ENCODE measurements around the gene TEAD1. TPM values are rescaled to one million over a fixed set of nuclear protein-coding genes. Genes with fewer than 3 reads are reported as not detected.

TEAD1 gene
- total RNA-seq, 1 experiment from 2014 or later, result 106 TPM

DNA sequence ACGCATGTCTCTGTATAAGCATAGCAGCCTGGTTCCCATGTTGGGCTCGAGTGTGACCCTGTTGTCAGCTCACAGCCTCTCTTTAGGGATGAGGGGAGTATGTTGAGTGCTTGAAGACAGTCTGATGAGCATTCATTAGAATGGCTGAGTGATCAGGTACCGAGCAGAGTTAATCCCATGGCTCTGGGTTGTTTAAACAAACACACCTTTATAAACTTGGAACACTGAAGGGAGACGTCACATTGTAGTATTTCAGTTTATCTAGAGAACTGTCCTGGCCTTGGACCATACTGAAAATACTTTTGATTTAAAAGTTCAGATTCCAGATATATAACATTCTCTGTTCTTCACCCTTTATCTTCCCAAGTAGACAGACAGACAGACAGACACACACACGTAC, 76.0 kb downstream of the TEAD1 start:
- TF ChIP-seq CTCF (conservative IDR thresholded peaks at IDR 0.05) (no peak), EZH2 (IDR thresholded peaks at IDR 0.05; ENCODE audit: low read depth) (no peak)
- ChIA-PET POLR2A (ENCODE audit: unreplicated experiment) (interaction anchor here (0.6 kb wide), 1 partner anchor 199 kb away, joined by 3 read pairs; no protein-coding TSS in a partner anchor), CTCF (no interaction called here)
- no peak overlapping the region for H3K4me3 ChIP-seq
- H3K9me3 ChIP-seq (ENCODE audit: insufficient read depth, low read depth), result no peaks in the 10 kb centered on the region
- no peaks in the 10 kb centered on the region for H3K36me3 ChIP-seq (ENCODE audit: low read depth)
- H3K4me2 ChIP-seq, result no peak overlapping the region
- H3K4me1 ChIP-seq (replicated peaks; ENCODE audit: insufficient read depth), result peaks cover 40% of the 10 kb centered on the region
- H3K27me3 ChIP-seq (ENCODE audit: insufficient read depth, low read depth), result no peaks in the 10 kb centered on the region
- peaks cover 93% of the 10 kb centered on the region for H3K79me2 ChIP-seq (ENCODE audit: low read depth)
- no peak overlapping the region for H3K27ac ChIP-seq
- DNase-seq, result no peak
- intact Hi-C loops (cut with micrococcal nuclease; ENCODE audit: unreplicated experiment), result loop anchor here (10.0 kb wide), 1 partner anchor 55 kb away; no protein-coding TSS in a partner anchor
- H2AFZ ChIP-seq, result no peak overlapping the region
- no peaks in the 10 kb centered on the region for H3K9me2 ChIP-seq (ENCODE audit: insufficient read depth)
- H4K20me1 ChIP-seq (ENCODE audit: insufficient read depth), result peaks cover 6% of the 10 kb centered on the region
- peaks cover 21% of the 10 kb centered on the region for H3F3A ChIP-seq (ENCODE audit: insufficient read depth, low read depth)
- no TSS peak for BruUV-seq (replicated peaks)

DNA sequence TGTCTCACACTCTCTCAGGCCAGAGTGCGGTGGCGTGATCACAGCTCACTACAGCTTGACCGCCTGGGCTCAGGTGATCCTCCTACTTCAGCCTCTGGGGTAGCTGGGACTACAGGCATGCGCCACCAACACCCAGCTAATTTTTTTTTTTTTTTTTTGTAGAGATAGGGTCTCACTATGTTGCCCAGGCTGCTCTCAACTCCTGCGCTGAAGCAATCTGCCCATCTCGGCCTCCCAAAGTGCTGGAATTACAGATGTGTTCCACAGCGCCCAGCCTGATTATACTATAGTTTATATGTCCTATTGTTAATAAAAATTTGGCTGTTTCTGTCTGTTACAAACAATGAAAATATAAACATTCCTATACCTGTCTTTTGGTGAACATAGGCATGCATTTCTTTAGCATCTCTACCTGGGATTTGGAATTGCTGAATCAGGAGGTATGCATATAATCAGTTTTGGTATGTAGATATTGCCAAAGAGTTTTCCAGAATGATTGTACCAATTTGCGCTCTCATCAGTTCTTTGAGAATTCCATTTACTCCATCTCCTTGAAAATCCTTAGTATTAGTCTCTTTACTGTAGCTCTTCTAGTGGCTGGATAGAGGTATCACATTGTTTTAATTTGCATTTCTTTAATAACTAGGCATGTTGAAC, 78.8 kb downstream of the TEAD1 start:
- intact Hi-C loops (cut with micrococcal nuclease; ENCODE audit: unreplicated experiment), result loop anchor here (10.0 kb wide), 1 partner anchor 52 kb away; no protein-coding TSS in a partner anchor

GRCh38 chr11:12754021-12754420, 79.8 kb downstream of the TEAD1 start:
- intact Hi-C loops (cut with micrococcal nuclease; ENCODE audit: unreplicated experiment), result loop anchor here (10.0 kb wide), 1 partner anchor 51 kb away; no protein-coding TSS in a partner anchor
- Histone ChIP-seq H3K27me3 (ENCODE audit: insufficient read depth, low read depth) (no peaks in the 10 kb centered on the region), H3K4me2 (peak overlapping the region; percentile 23; the same call in 1 of the 2 replicates), H3K4me1 (replicated peaks; ENCODE audit: insufficient read depth) (peaks cover 17% of the 10 kb centered on the region), H3F3A (ENCODE audit: insufficient read depth, low read depth) (0 out of 2 replicates have a peak, but pooled peaks cover 9% of the 10 kb centered on the region), H3K36me3 (ENCODE audit: low read depth) (no peaks in the 10 kb centered on the region), H2AFZ (no peak overlapping the region), H3K9me3 (ENCODE audit: insufficient read depth, low read depth) (no peaks in the 10 kb centered on the region), H3K79me2 (ENCODE audit: low read depth) (peaks cover 93% of the 10 kb centered on the region), H4K20me1 (ENCODE audit: insufficient read depth) (0 out of 2 replicates have a peak, but pooled peaks cover 3% of the 10 kb centered on the region), H3K27ac (peak overlapping the region; percentile 39; the same call in 1 of the 2 replicates), H3K4me3 (no peak overlapping the region), H3K9me2 (ENCODE audit: insufficient read depth) (no peaks in the 10 kb centered on the region)
- DNase-seq, result peak in 1 of 2 experiments; percentile 49
- CTCF ChIA-PET, result no interaction called here
- TF ChIP-seq EZH2 (IDR thresholded peaks at IDR 0.05; ENCODE audit: low read depth) (no peak), CTCF (conservative IDR thresholded peaks at IDR 0.05) (no peak)
- no TSS peak for BruUV-seq (replicated peaks)
- POLR2A ChIA-PET (ENCODE audit: unreplicated experiment), result no interaction called here

More for the DNA sequence above, 78.8 kb downstream of the TEAD1 start:
- CTCF ChIA-PET, result no interaction called here
- H3K4me2 ChIP-seq, result no peak overlapping the region
- no peak for TF ChIP-seq EZH2 (IDR thresholded peaks at IDR 0.05; ENCODE audit: low read depth)
- 0 out of 2 replicates have a peak, but pooled peaks have one; percentile 14 for TF ChIP-seq CTCF (conservative IDR thresholded peaks at IDR 0.05)
- H3K9me2 ChIP-seq (ENCODE audit: insufficient read depth), result no peaks in the 10 kb centered on the region
- no peak overlapping the region for H2AFZ ChIP-seq
- H3K27ac ChIP-seq, result 0 out of 2 replicates have a peak overlapping the region, but pooled peaks have one; percentile 39
- 0 out of 2 replicates have a peak, but pooled peaks cover 9% of the 10 kb centered on the region for H3F3A ChIP-seq (ENCODE audit: insufficient read depth, low read depth)
- no peaks in the 10 kb centered on the region for H3K27me3 ChIP-seq (ENCODE audit: insufficient read depth, low read depth)
- DNase-seq, result no peak
- BruUV-seq (replicated peaks), result no TSS peak
- H4K20me1 ChIP-seq (ENCODE audit: insufficient read depth), result 0 out of 2 replicates have a peak, but pooled peaks cover 3% of the 10 kb centered on the region
- no peaks in the 10 kb centered on the region for H3K9me3 ChIP-seq (ENCODE audit: insufficient read depth, low read depth)
- POLR2A ChIA-PET (ENCODE audit: unreplicated experiment), result interaction anchor here (0.6 to 0.7 kb wide), 2 partner anchors 150 to 415 kb away, joined by 4 to 12 read pairs; no protein-coding TSS in a partner anchor
- H3K36me3 ChIP-seq (ENCODE audit: low read depth), result no peaks in the 10 kb centered on the region
- no peak overlapping the region for H3K4me3 ChIP-seq
- H3K4me1 ChIP-seq (replicated peaks; ENCODE audit: insufficient read depth), result peaks cover 17% of the 10 kb centered on the region
- H3K79me2 ChIP-seq (ENCODE audit: low read depth), result peaks cover 97% of the 10 kb centered on the region
